ENCODE measurements around the gene SLC6A13.

DNA sequence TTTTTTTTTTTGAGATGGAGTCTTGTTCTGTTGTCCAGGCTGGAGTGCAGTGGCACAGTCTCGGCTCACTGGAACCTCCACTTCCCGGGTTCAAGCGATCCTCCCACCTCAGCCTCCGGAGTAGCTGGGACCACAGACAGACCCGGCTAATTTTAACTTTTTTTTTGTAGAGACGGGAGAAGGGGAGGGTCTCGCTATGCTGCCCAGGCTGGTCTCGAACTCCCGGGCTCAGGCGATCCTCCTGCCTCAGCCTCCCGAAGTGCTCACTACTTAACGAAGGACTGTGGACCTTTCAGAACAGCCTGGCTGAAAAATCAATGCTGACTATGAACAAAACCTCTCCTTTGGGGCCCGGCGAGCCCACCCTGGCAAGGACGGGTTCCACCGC, 59.6 kb downstream of the SLC6A13 start:
- TF ChIP-seq, protein P1, sequence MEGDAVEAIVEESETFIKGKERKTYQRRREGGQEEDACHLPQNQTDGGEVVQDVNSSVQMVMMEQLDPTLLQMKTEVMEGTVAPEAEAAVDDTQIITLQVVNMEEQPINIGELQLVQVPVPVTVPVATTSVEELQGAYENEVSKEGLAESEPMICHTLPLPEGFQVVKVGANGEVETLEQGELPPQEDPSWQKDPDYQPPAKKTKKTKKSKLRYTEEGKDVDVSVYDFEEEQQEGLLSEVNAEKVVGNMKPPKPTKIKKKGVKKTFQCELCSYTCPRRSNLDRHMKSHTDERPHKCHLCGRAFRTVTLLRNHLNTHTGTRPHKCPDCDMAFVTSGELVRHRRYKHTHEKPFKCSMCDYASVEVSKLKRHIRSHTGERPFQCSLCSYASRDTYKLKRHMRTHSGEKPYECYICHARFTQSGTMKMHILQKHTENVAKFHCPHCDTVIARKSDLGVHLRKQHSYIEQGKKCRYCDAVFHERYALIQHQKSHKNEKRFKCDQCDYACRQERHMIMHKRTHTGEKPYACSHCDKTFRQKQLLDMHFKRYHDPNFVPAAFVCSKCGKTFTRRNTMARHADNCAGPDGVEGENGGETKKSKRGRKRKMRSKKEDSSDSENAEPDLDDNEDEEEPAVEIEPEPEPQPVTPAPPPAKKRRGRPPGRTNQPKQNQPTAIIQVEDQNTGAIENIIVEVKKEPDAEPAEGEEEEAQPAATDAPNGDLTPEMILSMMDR (IDR thresholded peaks at IDR 0.05): no peak
- no peak for TF ChIP-seq POLR2A (IDR thresholded peaks at IDR 0.05)
